ENCODE results near the gene ZNF837.
A peak's percentile ranks its signal among the peaks of the same experiment; 100 is the strongest.

The ZNF837 gene

DNA sequence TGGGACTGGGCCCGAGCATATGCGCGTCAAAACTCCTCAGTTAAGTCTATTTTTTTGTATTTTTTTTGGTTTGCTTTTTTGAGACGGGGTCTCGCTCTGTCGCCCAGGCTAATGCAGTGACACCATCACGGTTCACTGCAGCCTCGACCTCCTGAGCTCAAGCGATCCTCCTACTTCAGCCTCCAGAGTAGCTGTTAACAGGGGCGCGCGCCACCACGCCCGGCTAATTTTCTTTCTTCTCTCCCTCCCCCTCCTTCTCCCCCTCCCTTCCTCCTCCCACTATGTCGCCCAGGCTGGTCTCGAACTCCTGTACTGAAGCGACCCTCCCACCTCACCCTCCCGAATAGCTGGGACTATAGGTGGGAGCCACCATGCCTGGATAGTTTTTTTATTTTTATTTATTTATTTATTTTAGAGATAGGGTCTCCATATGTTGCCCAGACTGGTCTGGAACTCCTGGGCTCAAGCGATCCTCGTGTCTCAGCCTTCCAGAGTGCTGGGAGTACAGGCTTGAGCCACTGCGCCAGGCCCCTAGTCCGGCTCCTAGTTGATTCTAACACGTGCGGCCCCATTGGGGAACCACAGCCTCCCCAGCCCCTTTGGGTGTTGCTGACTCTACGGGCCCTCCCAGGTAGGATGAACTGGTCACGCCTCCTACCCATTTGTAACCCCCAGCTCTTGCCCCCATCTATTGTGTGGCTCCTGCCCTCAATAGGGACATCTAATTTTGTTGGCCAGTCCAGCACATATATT, 806 bp upstream of the ZNF837 start (continued):
- TF ChIP-seq, protein P1, sequence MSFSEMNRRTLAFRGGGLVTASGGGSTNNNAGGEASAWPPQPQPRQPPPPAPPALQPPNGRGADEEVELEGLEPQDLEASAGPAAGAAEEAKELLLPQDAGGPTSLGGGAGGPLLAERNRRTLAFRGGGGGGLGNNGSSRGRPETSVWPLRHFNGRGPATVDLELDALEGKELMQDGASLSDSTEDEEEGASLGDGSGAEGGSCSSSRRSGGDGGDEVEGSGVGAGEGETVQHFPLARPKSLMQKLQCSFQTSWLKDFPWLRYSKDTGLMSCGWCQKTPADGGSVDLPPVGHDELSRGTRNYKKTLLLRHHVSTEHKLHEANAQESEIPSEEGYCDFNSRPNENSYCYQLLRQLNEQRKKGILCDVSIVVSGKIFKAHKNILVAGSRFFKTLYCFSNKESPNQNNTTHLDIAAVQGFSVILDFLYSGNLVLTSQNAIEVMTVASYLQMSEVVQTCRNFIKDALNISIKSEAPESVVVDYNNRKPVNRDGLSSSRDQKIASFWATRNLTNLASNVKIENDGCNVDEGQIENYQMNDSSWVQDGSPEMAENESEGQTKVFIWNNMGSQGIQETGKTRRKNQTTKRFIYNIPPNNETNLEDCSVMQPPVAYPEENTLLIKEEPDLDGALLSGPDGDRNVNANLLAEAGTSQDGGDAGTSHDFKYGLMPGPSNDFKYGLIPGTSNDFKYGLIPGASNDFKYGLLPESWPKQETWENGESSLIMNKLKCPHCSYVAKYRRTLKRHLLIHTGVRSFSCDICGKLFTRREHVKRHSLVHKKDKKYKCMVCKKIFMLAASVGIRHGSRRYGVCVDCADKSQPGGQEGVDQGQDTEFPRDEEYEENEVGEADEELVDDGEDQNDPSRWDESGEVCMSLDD (tag by site-specific recombination; IDR thresholded peaks at IDR 0.05): 0 out of 2 replicates have a peak, but pooled peaks have one; percentile 41
- TF ChIP-seq WT1 (tag by site-specific recombination; IDR thresholded peaks at IDR 0.05) (0 out of 2 replicates have a peak, but pooled peaks have one; percentile 12), ZNF654 (tag by site-specific recombination; IDR thresholded peaks at IDR 0.05; ENCODE audit: low read depth) (no peak), ZBTB21 (tag by site-specific recombination; IDR thresholded peaks at IDR 0.05) (no peak), ZNF121 (tag by site-specific recombination; IDR thresholded peaks at IDR 0.05) (peak; percentile 78; the same call in 1 of the 2 replicates), ZNF768 (tag by site-specific recombination; IDR thresholded peaks at IDR 0.05) (peak; percentile 26; the same call in 1 of the 2 replicates), KLF9 (tag by site-specific recombination; IDR thresholded peaks at IDR 0.05; ENCODE audit: low read depth) (no peak), ZBTB17 (tag by site-specific recombination; IDR thresholded peaks at IDR 0.05) (no peak), ZNF621 (tag by site-specific recombination; IDR thresholded peaks at IDR 0.05) (no peak), ZNF335 (tag by site-specific recombination; conservative IDR thresholded peaks at IDR 0.05) (peak; percentile 27; the same call in 1 of the 2 replicates), ZNF785 (tag by site-specific recombination; IDR thresholded peaks at IDR 0.05) (peak; percentile 39; the same call in 1 of the 2 replicates), SCRT2 (tag by site-specific recombination; IDR thresholded peaks at IDR 0.05) (no peak)
- TF ChIP-seq, protein P2, sequence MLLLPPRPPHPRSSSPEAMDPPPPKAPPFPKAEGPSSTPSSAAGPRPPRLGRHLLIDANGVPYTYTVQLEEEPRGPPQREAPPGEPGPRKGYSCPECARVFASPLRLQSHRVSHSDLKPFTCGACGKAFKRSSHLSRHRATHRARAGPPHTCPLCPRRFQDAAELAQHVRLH (tag by site-specific recombination; IDR thresholded peaks at IDR 0.05): peak; percentile 67
- TF ChIP-seq, protein P3, sequence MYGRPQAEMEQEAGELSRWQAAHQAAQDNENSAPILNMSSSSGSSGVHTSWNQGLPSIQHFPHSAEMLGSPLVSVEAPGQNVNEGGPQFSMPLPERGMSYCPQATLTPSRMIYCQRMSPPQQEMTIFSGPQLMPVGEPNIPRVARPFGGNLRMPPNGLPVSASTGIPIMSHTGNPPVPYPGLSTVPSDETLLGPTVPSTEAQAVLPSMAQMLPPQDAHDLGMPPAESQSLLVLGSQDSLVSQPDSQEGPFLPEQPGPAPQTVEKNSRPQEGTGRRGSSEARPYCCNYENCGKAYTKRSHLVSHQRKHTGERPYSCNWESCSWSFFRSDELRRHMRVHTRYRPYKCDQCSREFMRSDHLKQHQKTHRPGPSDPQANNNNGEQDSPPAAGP (tag by site-specific recombination; IDR thresholded peaks at IDR 0.05): peak; percentile 66; the same call in 1 of the 2 replicates
- TF ChIP-seq, protein P4, sequence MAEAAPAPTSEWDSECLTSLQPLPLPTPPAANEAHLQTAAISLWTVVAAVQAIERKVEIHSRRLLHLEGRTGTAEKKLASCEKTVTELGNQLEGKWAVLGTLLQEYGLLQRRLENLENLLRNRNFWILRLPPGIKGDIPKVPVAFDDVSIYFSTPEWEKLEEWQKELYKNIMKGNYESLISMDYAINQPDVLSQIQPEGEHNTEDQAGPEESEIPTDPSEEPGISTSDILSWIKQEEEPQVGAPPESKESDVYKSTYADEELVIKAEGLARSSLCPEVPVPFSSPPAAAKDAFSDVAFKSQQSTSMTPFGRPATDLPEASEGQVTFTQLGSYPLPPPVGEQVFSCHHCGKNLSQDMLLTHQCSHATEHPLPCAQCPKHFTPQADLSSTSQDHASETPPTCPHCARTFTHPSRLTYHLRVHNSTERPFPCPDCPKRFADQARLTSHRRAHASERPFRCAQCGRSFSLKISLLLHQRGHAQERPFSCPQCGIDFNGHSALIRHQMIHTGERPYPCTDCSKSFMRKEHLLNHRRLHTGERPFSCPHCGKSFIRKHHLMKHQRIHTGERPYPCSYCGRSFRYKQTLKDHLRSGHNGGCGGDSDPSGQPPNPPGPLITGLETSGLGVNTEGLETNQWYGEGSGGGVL (tag by site-specific recombination; IDR thresholded peaks at IDR 0.05): peak; percentile 75
- TF ChIP-seq, protein P5, sequence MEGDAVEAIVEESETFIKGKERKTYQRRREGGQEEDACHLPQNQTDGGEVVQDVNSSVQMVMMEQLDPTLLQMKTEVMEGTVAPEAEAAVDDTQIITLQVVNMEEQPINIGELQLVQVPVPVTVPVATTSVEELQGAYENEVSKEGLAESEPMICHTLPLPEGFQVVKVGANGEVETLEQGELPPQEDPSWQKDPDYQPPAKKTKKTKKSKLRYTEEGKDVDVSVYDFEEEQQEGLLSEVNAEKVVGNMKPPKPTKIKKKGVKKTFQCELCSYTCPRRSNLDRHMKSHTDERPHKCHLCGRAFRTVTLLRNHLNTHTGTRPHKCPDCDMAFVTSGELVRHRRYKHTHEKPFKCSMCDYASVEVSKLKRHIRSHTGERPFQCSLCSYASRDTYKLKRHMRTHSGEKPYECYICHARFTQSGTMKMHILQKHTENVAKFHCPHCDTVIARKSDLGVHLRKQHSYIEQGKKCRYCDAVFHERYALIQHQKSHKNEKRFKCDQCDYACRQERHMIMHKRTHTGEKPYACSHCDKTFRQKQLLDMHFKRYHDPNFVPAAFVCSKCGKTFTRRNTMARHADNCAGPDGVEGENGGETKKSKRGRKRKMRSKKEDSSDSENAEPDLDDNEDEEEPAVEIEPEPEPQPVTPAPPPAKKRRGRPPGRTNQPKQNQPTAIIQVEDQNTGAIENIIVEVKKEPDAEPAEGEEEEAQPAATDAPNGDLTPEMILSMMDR (tag by site-specific recombination; IDR thresholded peaks at IDR 0.05): 0 out of 2 replicates have a peak, but pooled peaks have one; percentile 24

DNA sequence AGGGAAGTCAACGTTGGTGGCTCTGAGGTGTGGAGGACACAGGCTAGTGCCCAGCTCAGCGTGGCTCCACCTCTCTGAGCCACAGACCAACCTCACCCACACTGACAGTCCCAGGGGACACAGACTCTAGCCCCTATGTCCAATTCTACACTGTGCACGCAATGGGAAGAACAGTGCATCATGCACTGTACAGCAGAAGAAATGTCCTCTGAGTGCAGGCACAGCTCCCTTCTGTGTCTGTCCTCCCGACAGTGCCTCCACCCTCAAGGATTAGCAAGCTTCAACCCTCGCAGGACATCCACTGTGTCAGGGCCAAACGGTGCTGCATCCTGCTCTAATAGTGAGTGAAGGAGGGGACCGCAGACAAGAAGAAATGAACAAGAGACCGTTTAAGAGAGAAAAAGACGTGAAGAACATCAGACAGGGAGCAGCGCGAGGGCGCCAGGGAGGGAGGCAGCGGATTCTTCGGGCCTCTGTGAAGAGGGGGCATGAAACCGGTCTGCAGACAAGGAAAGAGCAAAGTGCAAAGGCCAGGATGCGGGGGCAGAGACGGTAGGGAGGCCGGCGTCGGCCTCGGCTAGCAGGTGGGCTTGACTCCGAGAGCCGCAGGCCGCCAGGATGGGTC, 681 bp downstream of the ZNF837 start:
- ChIA-PET CTCF (interaction anchor here (0.7 to 1.1 kb wide), 3 partner anchors 28 to 139 kb away, joined by 3 to 6 read pairs (median 4); partner anchors contain the start of genes ZBTB45 and ZNF584), POLR2A (interaction anchor here (0.8 to 1.5 kb wide), 4 partner anchors 13 to 163 kb away, joined by 3 to 13 read pairs (median 4); partner anchors contain the start of genes TRIM28, ZNF497 and ZNF584)

More for the DNA sequence above, 681 bp downstream of the ZNF837 start:
- H3K4me3 ChIP-seq (ENCODE audit: low read depth, low read length): peak overlapping the region; percentile 83
- H3K4me1 ChIP-seq (ENCODE audit: control insufficient read depth, insufficient read depth, low read length): peaks cover 6% of the 10 kb centered on the region; the same call in 1 of the 2 replicates
- no peaks in the 10 kb centered on the region for H3K9me3 ChIP-seq (ENCODE audit: control insufficient read depth, insufficient read depth, low read depth, low read length)
- TF ChIP-seq ZXDB (tag by site-specific recombination; IDR thresholded peaks at IDR 0.05): no peak
- TF ChIP-seq WT1 (tag by site-specific recombination; IDR thresholded peaks at IDR 0.05): peak; percentile 39; the same call in 1 of the 2 replicates
- TF ChIP-seq BCL11B (tag by site-specific recombination; IDR thresholded peaks at IDR 0.05; ENCODE audit: low read depth): 0 out of 2 replicates have a peak, but pooled peaks have one; percentile 59
- no peak for TF ChIP-seq ZNF274 (IDR thresholded peaks at IDR 0.05; ENCODE audit: low read length)
- TF ChIP-seq ZNF274 (tag by site-specific recombination; IDR thresholded peaks at IDR 0.05; ENCODE audit: borderline replicate concordance): no peak
- no peak for TF ChIP-seq SP2 (tag by site-specific recombination; IDR thresholded peaks at IDR 0.05)
- H3K27ac ChIP-seq (ENCODE audit: extremely low read depth, low read depth, low read length): peak overlapping the region; percentile 87
- H3K36me3 ChIP-seq (ENCODE audit: control insufficient read depth in 2 of 2, insufficient read depth in 1 of 2, low read length in 2 of 2): no peaks in the 10 kb centered on the region

All from HEK293 (cell line).